GM18508 (cell line): ENCODE results near the gene APRT.

Experiments used
- ATAC-seq: cut with Tn5 transposase; IDR thresholded peaks from one replicate; pipeline ENCODE4 v1.9.1; 2021; ENCODE audit warnings: moderate number of reproducible peaks; ENCODE audit not compliant: insufficient read depth, unreplicated experiment

The APRT gene

DNA sequence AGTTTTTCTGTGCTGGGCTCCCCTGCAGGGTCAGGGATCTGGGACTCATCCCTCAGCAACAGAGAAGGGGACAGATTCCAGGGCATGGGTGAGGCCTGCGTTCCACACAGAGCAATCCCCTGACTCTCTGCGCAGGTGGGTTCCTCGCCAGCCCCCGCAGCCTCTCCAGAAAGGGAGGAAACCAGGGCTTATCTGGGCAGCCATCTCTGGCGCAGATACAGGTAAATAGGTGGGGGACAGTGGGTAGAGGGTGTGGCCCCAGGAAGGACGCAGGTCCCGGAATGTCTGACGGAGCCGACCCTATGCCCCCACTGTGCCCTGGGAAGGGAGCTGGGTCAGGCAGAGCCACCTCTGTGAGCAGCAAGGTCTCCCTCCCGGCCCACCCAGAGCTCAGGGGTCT lies 49.9 kb downstream of the APRT start:
- ATAC-seq = no peak

DNA sequence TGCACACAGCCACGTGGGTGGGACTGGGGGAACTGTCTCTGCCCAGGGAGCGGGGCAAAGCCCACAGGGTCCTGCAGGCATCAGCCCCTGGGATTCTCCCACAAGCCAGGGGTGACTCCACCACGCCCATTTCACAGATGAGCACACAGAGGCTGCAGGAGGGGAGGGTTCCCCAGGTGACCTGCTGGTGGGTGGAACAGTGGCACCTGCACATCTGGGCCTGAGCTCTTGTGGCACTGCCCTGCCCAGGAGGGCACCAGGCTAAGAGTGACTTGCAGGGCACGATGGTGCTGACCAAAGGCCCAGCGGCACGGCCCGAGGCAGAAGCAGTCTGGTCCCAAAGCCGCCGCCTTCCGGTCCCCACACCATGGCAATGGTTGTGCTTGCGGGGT lies 50.6 kb downstream of the APRT start:
- no peak for ATAC-seq

DNA sequence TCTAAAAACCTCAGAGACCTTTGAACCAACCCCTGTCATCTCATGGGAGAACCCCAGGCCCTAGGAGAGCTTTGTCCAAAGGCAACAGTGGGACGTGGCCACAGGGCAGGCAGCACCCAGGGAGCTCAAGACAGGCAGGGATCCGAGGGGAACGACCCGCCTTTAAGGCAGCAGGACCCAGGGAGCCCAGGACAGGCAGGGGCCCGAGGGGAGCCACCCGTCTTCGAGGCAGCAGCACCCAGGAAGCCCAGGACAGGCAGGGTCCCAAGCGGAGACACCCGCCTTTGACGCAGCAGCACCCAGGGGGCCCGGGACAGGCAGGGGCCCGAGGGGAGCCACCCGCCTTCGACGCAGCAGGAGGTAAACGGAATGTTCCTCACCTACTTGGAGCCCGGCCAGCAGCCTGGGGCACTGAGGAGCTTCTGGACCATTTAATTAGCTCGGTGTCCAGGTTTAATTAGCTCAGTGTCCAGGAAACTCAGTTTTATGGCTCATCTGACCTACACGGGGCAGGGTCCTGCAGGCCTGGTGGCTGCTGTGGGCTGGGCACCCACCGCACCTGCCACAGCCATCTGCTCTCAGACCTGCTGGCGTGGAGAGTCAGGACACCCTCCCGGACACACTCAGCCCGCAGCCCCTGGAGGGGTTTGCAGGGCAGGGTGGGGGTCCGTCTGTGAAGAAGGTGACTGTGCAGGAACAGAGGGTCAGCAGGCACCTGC lies 51.1 kb downstream of the APRT start:
- no peak for ATAC-seq

DNA sequence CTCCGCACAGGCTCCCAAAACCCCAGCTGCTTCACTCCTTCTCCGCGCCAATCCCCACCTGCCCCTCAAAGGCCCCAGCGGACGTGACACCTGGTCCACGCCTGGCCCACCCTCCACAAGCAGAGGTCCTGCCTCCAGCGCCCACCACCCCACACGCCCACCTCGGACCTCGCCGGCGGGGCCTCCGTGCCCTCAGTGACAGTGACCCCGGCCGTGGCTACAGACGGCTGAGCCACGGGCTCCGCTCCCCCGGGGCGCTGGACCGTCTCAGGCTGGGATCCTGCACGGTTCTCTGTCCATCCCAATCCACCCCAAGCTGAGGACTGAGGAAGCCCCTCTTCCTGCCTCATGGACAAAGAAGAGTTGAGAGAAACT lies 51.8 kb downstream of the APRT start:
- ATAC-seq = no peak
